ENCODE measurements around the gene KCNQ1.

Gene KCNQ1

DNA sequence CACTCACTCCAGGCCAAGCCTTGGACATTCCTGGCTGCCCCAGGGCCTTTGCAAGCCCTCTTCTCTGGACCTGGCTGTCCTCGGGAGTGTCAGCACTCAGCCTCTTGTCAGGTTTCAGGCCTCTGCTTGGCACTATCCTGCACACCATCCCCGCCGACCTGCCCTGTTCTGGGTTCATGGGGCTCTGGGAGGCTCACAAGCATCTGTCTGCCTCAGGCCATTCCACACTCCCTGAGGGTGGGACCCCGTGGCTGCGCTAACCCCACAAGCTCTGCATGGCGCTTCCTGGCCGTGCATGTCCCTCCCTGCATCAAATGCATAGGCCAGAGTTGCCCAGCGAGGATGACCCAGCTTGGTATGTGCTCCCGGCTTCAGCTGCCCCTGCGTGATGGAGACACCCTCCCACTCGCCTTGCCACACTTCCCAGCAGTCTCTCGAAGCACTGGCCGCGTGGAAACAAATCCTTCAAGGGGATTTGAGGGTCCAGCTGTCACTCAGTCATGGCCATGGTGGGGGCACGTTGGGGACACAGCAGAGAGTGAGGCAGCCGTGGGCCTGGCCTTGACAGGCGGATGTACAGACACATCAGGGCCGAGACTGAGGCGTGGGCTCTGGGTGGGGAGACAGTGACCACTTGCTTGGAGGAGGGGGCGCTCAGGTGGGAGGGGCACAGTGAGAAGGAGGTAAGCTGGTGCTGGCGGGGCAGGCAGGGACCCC is 87.3 kb downstream of the KCNQ1 start:
- DNase-seq (ENCODE audit: low spot score) (peak; percentile 59), ATAC-seq (ENCODE audit: low read depth) (no peak)
- Histone ChIP-seq H3K4me1 (ENCODE audit: insufficient read depth, poor library complexity, severe bottlenecking) (peaks cover 17% of the 10 kb centered on the region), H3K9me3 (ENCODE audit: severe bottlenecking) (no peaks in the 10 kb centered on the region), H3K27ac (ENCODE audit: poor library complexity, severe bottlenecking) (no peak overlapping the region), H3K4me3 (ENCODE audit: severe bottlenecking) (no peak overlapping the region), H3K36me3 (ENCODE audit: low read depth) (no peaks in the 10 kb centered on the region), H3K27me3 (ENCODE audit: insufficient read depth, poor library complexity, severe bottlenecking) (no peaks in the 10 kb centered on the region)
- TF ChIP-seq, protein P1, sequence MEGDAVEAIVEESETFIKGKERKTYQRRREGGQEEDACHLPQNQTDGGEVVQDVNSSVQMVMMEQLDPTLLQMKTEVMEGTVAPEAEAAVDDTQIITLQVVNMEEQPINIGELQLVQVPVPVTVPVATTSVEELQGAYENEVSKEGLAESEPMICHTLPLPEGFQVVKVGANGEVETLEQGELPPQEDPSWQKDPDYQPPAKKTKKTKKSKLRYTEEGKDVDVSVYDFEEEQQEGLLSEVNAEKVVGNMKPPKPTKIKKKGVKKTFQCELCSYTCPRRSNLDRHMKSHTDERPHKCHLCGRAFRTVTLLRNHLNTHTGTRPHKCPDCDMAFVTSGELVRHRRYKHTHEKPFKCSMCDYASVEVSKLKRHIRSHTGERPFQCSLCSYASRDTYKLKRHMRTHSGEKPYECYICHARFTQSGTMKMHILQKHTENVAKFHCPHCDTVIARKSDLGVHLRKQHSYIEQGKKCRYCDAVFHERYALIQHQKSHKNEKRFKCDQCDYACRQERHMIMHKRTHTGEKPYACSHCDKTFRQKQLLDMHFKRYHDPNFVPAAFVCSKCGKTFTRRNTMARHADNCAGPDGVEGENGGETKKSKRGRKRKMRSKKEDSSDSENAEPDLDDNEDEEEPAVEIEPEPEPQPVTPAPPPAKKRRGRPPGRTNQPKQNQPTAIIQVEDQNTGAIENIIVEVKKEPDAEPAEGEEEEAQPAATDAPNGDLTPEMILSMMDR (IDR thresholded peaks at IDR 0.05; ENCODE audit: poor library complexity, severe bottlenecking) = no peak

DNA sequence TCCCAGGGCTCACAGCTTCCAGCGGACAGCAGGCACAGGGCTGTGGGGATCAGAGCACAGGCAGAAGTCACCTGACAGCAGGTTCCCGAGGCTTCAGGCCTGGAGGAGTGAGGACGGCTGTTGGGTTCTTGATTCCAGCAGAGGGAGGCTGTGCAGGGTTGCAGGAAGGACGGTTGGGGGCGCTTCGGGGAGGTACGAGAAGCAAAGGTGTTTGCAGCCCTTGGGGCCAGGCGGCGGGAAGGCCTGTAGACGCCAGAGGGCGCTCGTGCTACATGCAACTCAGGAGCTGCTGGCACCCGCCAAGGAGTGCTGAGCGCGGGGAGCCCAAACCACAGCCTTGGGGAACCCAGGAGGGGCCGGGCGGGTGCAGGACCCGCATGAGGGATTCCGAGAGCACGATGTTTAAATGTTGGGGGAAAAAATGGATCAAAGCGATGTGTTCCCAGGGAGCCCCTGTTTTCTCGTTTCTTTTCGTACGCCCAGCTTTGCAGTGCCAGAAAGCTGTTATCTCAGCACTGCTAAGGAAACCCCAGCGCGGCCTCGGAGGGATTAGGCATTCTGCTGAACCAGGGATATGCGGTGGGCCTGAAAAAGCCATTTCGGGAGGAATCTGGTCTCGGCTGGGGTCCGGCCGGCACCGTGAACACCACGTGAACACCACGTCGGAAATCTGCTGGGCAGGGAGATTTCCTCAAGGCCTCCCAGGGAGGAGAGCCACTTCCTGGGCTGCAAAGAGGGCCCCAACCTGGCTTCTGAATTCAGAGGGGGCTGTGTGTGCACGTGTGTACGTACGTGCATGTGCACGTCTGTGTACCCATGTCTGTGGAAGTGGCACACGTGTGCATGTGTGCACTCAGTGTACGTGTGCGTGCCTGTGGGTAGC is 88.1 kb downstream of the KCNQ1 start:
- ATAC-seq (ENCODE audit: low read depth) = peak; percentile 62
- no peak overlapping the region for H3K4me3 ChIP-seq (ENCODE audit: severe bottlenecking)
- peak; percentile 89 for DNase-seq (ENCODE audit: low spot score)
- no peaks in the 10 kb centered on the region for H3K9me3 ChIP-seq (ENCODE audit: severe bottlenecking)
- peaks cover 17% of the 10 kb centered on the region for H3K4me1 ChIP-seq (ENCODE audit: insufficient read depth, poor library complexity, severe bottlenecking)
- no peaks in the 10 kb centered on the region for H3K36me3 ChIP-seq (ENCODE audit: low read depth)
- TF ChIP-seq, protein P1 (IDR thresholded peaks at IDR 0.05; ENCODE audit: poor library complexity, severe bottlenecking) = peak; percentile 96
- peak overlapping the region; percentile 73 for H3K27ac ChIP-seq (ENCODE audit: poor library complexity, severe bottlenecking)
- H3K27me3 ChIP-seq (ENCODE audit: insufficient read depth, poor library complexity, severe bottlenecking) = no peaks in the 10 kb centered on the region

DNA sequence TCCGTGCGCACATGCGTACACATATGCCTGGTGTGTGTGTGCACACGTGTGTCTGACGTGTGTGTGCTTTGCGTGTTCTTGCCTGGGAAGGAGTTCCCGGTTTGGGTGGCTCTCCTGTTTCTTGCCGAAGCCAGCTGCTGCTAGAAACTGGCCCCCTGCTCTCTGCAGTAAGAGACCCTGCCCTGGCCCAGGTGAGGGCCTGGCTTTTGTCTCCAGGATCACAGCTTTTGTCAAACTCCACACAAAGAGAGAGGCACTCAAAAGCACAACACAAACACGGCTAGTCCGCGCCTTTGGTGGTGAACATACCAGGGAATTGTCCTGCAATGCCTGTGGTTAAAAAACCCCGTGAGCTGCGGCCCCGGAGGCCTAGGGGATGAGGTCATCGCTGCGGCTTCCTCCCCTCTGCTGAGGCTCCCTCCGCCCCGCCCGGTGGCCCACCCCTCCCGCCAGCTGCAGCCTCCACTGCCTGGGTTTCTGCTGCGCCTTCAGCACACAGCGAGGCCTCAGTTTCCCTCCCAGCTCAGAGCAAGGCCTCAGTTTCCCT is 88.9 kb downstream of the KCNQ1 start:
- DNase-seq (ENCODE audit: low spot score) (peak; percentile 91), ATAC-seq (ENCODE audit: low read depth) (peak; percentile 81)
- peaks cover 17% of the 10 kb centered on the region for H3K4me1 ChIP-seq (ENCODE audit: insufficient read depth, poor library complexity, severe bottlenecking)
- no peaks in the 10 kb centered on the region for H3K36me3 ChIP-seq (ENCODE audit: low read depth)
- no peaks in the 10 kb centered on the region for H3K9me3 ChIP-seq (ENCODE audit: severe bottlenecking)
- TF ChIP-seq, protein P1 (IDR thresholded peaks at IDR 0.05; ENCODE audit: poor library complexity, severe bottlenecking) = no peak
- H3K4me3 ChIP-seq (ENCODE audit: severe bottlenecking) = peak overlapping the region; percentile 9
- no peaks in the 10 kb centered on the region for H3K27me3 ChIP-seq (ENCODE audit: insufficient read depth, poor library complexity, severe bottlenecking)
- H3K27ac ChIP-seq (ENCODE audit: poor library complexity, severe bottlenecking) = peak overlapping the region; percentile 73

DNA sequence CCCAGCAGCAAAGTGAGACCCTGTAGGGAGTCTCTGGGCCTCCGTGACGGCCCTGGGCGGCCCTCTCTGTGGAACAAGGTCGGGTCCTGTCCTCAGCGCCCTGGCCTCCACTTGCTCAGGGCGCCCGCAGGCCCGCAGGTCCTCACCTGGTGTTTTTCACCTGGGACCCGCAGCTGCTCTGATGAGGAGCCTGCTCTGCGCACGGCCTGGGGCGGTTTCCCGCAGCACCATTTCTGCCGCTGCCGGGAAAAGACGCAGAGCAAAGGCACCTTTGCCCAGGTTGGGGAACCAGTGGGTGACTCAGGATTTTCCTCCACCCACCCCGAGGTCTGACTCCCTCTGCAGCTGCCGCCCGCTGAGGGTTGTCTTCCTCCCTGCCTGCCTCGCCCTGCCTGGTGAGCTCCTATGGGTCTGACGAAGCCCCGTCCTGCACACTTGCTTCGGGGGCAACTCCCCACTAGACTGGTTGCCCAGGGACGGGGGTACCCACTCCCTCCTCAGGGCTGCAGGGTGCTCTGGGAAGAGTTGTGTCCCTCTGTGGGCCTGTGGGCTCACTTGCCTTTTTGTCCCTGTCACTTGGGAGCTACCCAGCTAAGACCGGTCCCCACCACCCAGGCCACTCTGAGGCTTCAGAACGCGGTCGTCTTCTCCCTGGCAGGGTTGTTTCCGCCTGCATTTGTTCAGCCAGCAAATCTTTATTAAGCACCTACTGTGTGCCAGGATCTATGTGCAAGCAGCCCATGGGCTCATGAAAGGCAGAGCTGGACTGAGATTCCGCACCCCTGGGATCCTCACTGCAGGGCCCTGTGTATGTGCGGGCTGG is 89.5 kb downstream of the KCNQ1 start:
- Histone ChIP-seq H3K9me3 (ENCODE audit: severe bottlenecking) (no peaks in the 10 kb centered on the region), H3K4me3 (ENCODE audit: severe bottlenecking) (peak overlapping the region; percentile 9), H3K36me3 (ENCODE audit: low read depth) (no peaks in the 10 kb centered on the region), H3K27ac (ENCODE audit: poor library complexity, severe bottlenecking) (peak overlapping the region; percentile 73), H3K27me3 (ENCODE audit: insufficient read depth, poor library complexity, severe bottlenecking) (no peaks in the 10 kb centered on the region), H3K4me1 (ENCODE audit: insufficient read depth, poor library complexity, severe bottlenecking) (peaks cover 17% of the 10 kb centered on the region)
- peak; percentile 67 for ATAC-seq (ENCODE audit: low read depth)
- DNase-seq (ENCODE audit: low spot score) = peak; percentile 76
- TF ChIP-seq, protein P1 (IDR thresholded peaks at IDR 0.05; ENCODE audit: poor library complexity, severe bottlenecking) = no peak
